HG02938 (cell line): Measurements from ENCODE around the gene RBSN.
A peak's percentile ranks its signal among the peaks of the same experiment; 100 is the strongest.

Experiments
- ATAC-seq: cut with Tn5 transposase; IDR thresholded peaks from one replicate; pipeline ENCODE4 v1.9.1; 2021; ENCODE audit warnings: mild to moderate bottlenecking, moderate library complexity; ENCODE audit not compliant: unreplicated experiment

Gene RBSN

GRCh38 chr3:15063656-15064286 lies 35.2 kb downstream of the RBSN start:
- ATAC-seq, result no peak

GRCh38 chr3:15063238-15063637 lies 35.7 kb downstream of the RBSN start:
- ATAC-seq, result no peak

GRCh38 chr3:15060029-15060428 lies 38.9 kb downstream of the RBSN start:
- ATAC-seq, result no peak

- ATAC-seq, result no peak
Observed at GRCh38 chr3:15056676-15057404, 42.1 kb downstream of the RBSN start.

GRCh38 chr3:15055019-15055557 lies 43.9 kb downstream of the RBSN start:
- ATAC-seq, result peak; percentile 51

GRCh38 chr3:15053541-15053940 lies 45.4 kb downstream of the RBSN start:
- ATAC-seq, result no peak

- ATAC-seq, result no peak
Observed at GRCh38 chr3:15052335-15053242, 46.4 kb downstream of the RBSN start.

- peak; percentile 49 for ATAC-seq
Observed at GRCh38 chr3:15051531-15051930, 47.4 kb downstream of the RBSN start.

GRCh38 chr3:15050405-15051092 lies 48.4 kb downstream of the RBSN start:
- ATAC-seq, result peak; percentile 67

- ATAC-seq, result no peak
Observed at GRCh38 chr3:15049584-15049983, 49.4 kb downstream of the RBSN start.

GRCh38 chr3:15045667-15046066 lies 53.3 kb downstream of the RBSN start:
- ATAC-seq, result no peak

- ATAC-seq, result no peak
Observed at GRCh38 chr3:15044326-15044725, 54.6 kb downstream of the RBSN start.

GRCh38 chr3:15043408-15044171 lies 55.4 kb downstream of the RBSN start:
- no peak for ATAC-seq

- ATAC-seq, result no peak
Observed at GRCh38 chr3:15042936-15043335, 56.0 kb downstream of the RBSN start.

- ATAC-seq, result no peak
Observed at GRCh38 chr3:15041950-15042349, 57.0 kb downstream of the RBSN start.

GRCh38 chr3:15040844-15041243 lies 58.1 kb downstream of the RBSN start:
- no peak for ATAC-seq

GRCh38 chr3:15038306-15038705 lies 60.6 kb downstream of the RBSN start:
- no peak for ATAC-seq

- no peak for ATAC-seq
Observed at GRCh38 chr3:15033103-15033502, 65.8 kb downstream of the RBSN start.

- ATAC-seq, result no peak
Observed at GRCh38 chr3:15032650-15033049, 66.3 kb downstream of the RBSN start.

- ATAC-seq, result no peak
Observed at GRCh38 chr3:15029625-15030024, 69.3 kb downstream of the RBSN start.
